ENCODE data around the gene PXMP2. TPM values are rescaled to one million over a fixed set of nuclear protein-coding genes. Genes with fewer than 3 reads are reported as not detected.

The PXMP2 gene
- total RNA-seq, 2 donors from 2014 or later: 7.1 to 8.1 TPM

DNA sequence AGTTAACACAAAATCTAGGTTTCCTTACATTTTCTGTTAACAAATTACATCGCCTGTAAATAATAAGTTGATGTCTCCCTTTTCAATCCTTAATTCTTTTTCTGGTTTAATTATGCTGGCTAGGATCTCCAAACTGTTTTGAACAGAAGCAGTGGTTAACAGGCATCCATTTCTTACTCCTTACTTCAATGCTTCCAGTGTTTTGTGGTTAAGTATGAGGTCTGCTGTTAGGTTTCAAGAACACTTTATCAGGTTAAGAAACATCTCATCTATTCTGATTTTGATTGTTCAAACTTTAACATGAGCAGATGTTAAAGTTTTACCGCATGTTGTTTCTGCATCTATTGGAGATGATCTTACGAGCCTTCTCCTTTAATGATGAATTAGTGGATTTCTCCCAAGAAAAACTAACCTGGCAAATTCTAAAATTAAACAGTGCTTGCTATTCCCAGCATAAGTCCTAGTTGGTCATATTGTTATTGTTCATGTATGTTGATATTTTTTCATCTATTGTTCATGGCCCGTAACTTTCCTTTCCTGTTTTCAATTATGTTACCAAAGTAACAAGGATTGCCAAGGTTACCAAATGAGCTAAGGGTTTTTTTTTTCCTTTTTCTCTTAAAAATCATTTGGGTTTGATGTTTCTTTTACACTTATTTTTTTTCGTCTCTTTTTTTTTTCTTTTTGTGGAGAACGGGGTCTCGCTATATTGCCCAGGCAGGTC lies 33.7 kb upstream of the PXMP2 start:
- Mint-ChIP-seq H3K4me1 (no peaks in the 10 kb centered on the region), H3K36me3 (ENCODE audit: low read depth) (peaks cover 99% of the 10 kb centered on the region), H3K9me3 (no peaks in the 10 kb centered on the region), H3K27ac (no peak overlapping the region), H3K27me3 (no peaks in the 10 kb centered on the region), H3K4me3 (no peak overlapping the region)
- ATAC-seq (replicated peaks): no peak

DNA sequence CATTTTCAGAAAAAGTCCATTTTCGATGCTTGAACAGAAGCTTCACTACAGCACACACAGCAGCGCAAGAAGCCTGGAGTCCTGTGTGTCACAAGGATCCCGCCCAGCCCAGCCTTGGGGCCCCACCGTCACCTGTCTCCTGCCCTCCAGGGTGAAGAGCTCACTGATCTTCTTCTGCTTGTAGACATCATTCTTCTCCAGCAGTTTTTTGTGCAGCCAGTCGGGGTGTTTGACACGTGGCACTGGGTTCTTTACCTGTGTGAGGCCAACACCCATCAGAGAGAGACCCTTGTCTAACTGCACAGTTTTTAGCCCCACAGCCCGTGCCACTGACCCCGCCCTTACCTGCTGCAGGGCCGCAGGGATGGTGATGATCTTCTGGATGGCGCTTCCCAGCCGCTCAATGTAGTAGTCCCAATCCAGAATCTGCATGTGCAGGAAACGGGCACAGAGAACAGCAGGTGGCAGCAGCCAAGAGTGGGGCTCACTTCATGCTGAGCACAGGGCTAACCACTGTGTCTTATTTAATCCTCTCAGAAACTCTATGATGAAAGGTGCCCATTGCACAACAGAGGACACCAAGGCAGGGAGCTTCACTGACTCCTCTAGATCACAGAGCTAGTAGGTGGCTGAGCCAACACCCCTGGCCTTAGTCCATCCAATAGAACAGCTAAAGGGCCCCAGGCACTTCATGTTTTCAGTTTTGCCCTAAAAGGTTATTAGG lies 30.2 kb upstream of the PXMP2 start:
- Mint-ChIP-seq H3K27ac (no peak overlapping the region), H3K4me1 (no peaks in the 10 kb centered on the region), H3K4me3 (no peak overlapping the region), H3K9me3 (no peaks in the 10 kb centered on the region), H3K27me3 (no peaks in the 10 kb centered on the region), H3K36me3 (ENCODE audit: low read depth) (peaks cover 100% of the 10 kb centered on the region)
- ATAC-seq (replicated peaks): no peak

DNA sequence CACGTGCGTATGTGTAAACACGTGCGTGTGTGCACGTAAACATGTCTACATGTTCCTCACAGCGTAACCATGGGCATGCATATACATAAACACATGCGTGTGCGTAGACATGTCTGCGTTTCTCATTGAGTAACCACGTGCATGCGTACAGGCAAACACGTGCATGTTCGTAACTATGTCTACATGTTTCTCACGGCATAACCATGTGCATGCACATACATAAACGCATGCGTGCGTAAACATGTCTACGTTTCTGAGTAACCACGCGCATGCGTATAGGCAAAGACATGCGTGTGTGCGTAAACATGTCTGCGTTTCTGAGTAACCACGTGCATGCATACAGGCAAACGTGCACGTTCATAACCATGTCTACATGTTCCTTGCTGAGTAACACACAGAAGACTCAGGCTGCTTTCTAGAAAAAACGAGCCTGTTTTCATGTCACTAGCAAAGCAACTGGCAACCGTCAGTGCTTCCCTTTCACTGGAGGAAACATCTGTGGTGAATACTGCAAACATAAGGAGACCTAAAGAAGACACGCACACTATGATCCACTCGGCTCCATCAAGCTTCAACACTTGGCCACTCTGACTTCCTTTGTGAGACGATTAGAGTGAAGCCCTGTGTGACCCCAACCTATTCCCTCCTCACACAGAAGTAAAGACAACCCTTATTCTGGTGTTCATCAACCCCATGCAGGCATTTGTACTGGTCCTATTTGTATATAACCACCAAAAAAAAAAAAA lies 29.1 kb upstream of the PXMP2 start:
- no peaks in the 10 kb centered on the region for H3K27me3 Mint-ChIP-seq
- no peak for ATAC-seq (replicated peaks)
- H3K36me3 Mint-ChIP-seq (ENCODE audit: low read depth): peaks cover 100% of the 10 kb centered on the region
- H3K9me3 Mint-ChIP-seq: no peaks in the 10 kb centered on the region
- H3K27ac Mint-ChIP-seq: no peak overlapping the region
- H3K4me3 Mint-ChIP-seq: no peak overlapping the region
- no peaks in the 10 kb centered on the region for H3K4me1 Mint-ChIP-seq

DNA sequence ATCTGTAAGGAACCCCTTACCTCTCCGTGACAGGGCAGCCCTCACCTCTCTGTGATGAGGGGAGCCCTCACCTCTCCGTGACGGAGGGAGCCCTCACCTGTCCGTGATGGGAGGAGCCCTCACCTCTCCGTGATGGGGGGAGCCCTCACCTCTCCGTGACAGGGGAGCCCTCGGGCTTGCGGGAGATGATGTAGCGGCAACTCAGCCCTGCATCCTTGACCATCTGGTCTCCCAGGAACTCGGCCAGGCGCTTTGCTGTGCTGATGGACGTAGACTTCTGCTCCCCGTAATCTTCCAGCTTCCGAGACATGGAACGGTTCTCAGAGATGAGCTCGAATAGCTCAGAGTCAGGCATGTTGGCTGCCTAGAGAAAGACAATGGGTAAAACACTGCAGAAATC lies 28.2 kb upstream of the PXMP2 start:
- no peak for ATAC-seq (replicated peaks)
- Mint-ChIP-seq H3K36me3 (ENCODE audit: low read depth) (peaks cover 100% of the 10 kb centered on the region), H3K27ac (no peak overlapping the region), H3K4me1 (no peaks in the 10 kb centered on the region), H3K9me3 (no peaks in the 10 kb centered on the region), H3K27me3 (no peaks in the 10 kb centered on the region), H3K4me3 (no peak overlapping the region)

DNA sequence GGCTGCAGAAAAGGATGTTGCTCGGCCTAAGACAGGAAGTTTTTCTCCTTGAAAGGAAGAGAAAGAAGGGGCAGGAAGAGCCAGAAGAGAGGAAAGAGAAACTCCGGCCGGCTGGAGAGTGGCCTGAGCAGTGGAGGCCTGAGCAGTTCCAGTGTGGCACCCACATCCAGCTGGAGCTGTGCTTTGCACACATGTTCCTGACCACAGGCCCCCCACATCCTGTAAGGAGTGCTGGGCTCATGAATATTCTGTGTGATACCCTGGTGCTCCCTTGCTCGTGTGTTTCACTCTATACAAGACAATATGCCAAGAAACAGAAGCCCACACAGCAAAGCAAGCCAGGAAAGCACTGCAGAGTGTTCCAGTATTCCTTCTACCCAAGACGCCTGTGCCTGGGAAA lies 27.3 kb upstream of the PXMP2 start:
- no peaks in the 10 kb centered on the region for H3K27me3 Mint-ChIP-seq

DNA sequence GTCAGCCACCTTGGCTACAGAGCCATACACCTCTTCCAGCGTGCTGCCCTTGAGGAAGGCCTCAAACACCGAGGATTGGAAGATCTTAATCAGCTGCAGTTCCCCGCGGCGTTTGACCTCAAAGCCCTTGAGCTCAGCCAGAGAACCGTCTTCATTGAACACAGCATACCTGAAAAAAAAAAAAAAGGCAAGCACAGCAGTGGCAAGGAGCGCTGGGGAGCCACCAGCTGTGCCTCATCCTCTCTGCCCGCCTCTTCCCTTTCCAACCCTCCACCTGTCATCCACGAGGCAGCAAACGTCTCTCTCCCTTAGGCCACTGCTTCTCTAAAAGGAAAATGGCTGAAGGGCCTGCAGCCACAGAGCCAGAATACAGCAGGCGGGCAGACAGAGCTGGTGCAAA lies 26.4 kb upstream of the PXMP2 start:
- Mint-ChIP-seq H3K9me3 (no peaks in the 10 kb centered on the region), H3K27ac (no peak overlapping the region), H3K4me3 (no peak overlapping the region), H3K27me3 (no peaks in the 10 kb centered on the region), H3K4me1 (no peaks in the 10 kb centered on the region), H3K36me3 (ENCODE audit: low read depth) (peaks cover 100% of the 10 kb centered on the region)
- ATAC-seq (replicated peaks): no peak

More for the DNA sequence above, 27.3 kb upstream of the PXMP2 start:
- H3K4me1 Mint-ChIP-seq: no peaks in the 10 kb centered on the region
- H3K27ac Mint-ChIP-seq: no peak overlapping the region
- H3K4me3 Mint-ChIP-seq: no peak overlapping the region
- no peak for ATAC-seq (replicated peaks)
- peaks cover 100% of the 10 kb centered on the region for H3K36me3 Mint-ChIP-seq (ENCODE audit: low read depth)
- no peaks in the 10 kb centered on the region for H3K9me3 Mint-ChIP-seq

DNA sequence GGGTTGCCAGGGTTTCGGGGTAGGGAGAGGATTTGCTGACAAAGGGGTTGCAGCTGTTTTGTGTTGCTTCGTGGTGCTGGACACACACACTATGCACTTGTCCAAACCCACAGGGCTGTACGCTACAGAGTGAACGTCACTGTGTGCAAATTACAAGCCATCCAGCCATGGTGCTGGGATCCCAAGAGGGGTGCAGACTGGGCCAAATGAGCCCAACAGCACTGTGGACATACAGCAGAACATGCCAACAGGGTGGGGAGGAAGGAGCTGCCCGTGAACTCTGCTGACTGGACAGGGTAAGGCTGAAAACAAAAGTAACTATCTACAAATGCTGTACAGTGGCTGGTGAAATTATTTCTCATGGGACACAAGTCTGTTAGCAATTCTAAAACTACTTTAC lies 25.4 kb upstream of the PXMP2 start:
- H3K9me3 Mint-ChIP-seq: no peaks in the 10 kb centered on the region
- H3K4me1 Mint-ChIP-seq: no peaks in the 10 kb centered on the region
- ATAC-seq (replicated peaks): no peak
- no peaks in the 10 kb centered on the region for H3K27me3 Mint-ChIP-seq
- H3K4me3 Mint-ChIP-seq: no peak overlapping the region
- no peak overlapping the region for H3K27ac Mint-ChIP-seq
- peaks cover 100% of the 10 kb centered on the region for H3K36me3 Mint-ChIP-seq (ENCODE audit: low read depth)

DNA sequence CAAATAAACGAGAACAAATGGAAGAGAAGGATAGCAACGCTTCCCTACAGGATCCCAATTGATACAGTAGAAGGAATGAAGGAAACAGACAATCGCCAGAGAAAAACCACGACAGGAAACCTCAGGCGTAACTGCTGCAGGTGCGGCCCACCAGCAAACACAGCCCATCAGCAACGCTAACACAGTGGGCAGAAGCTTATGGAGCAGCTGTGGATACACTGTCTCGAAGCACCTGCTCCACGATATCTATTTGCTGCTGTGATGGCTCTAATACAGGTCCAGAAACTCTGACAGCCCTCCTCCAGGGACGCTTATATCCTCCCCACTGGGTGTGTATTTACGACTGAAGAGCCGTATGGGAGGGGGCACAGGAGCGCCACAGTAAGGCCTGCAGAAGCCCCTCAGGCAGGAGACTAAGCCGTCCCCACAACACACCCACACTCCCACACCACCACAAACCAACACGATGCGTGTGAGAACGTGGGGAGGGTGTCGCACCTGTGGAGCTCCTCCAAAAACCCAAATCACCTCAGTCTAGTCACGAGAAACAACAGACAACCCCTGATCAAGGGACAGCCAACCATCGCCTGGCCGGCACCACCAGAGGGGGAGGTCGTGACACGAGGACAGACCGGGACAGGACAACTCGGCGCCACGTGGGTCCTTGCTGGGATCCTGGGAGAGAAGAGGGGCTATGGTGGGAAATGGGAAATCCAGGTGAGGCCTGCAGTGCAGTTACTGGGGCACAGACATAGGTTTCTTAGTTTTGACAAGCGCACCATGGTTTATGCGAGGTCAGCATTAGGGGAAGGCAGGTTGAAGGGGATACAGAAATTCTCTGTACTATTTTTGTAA lies 24.3 kb upstream of the PXMP2 start:
- Mint-ChIP-seq H3K27ac (no peak overlapping the region), H3K27me3 (no peaks in the 10 kb centered on the region), H3K4me1 (no peaks in the 10 kb centered on the region), H3K36me3 (ENCODE audit: low read depth) (peaks cover 100% of the 10 kb centered on the region), H3K9me3 (no peaks in the 10 kb centered on the region), H3K4me3 (no peak overlapping the region)
- no peak for ATAC-seq (replicated peaks)

DNA sequence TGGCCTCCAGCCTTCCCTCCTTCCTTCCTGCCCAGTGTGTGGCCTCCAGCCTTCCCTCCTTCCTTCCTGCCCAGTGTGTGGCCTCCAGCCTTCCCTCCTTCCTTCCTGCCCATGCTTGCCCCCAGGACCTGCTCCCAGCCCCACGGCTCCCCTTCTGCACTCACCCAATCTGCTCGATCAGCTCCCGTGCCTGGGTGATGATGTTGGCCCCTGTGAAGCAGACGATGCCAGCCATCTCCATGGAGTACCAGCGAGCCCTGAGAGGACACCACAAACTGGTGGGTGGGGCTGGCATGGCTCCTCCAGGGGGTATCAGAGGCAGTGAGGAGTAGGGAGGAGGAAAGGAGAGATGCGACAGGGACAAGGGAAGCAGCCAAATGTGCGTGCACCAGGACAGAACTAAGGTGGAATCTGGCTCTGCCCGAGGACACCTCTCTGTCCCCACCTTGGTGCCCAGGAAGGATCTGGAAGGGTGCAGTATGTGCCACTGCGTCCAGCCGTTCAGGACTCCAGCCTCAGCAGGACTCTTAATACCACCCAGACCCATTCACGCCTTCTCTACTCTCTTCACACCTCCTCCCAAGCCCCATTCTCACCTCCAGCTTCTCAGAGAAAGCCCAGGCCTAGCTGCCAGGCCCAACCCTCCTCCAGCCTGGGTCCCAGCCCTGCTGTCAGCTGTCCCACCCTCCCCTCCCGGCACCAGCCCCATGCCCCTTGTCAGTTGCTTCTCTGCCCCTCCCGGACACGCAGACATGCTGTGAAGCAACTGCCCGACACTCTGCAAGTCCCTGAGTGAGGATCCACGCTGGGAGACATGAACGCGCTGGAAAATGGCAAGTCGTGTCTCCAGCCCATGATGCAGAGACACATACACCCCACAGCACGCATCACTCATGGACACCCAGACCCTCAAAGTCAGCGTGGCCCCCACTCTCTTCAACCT lies 22.9 kb upstream of the PXMP2 start:
- H3K27ac Mint-ChIP-seq: no peak overlapping the region

DNA sequence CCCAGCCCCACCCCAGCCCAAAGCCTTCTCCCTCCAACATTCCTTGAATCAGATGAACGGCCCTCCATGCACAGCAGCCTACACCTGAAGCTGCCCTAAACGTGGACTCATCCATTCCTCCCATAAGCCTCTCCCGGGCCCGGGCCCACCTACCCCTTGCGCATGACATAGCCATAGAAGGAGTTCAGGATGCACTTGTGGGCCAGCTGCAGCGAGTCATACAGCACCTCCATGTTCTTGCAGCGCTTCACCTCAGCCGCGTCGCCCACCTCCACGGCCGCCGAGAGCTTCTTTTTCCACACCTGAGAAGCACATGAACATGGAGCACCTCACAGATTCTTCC lies 22.3 kb upstream of the PXMP2 start:
- Mint-ChIP-seq H3K4me1 (no peaks in the 10 kb centered on the region), H3K9me3 (no peaks in the 10 kb centered on the region), H3K27me3 (no peaks in the 10 kb centered on the region), H3K27ac (no peak overlapping the region), H3K4me3 (no peak overlapping the region), H3K36me3 (ENCODE audit: low read depth) (peaks cover 100% of the 10 kb centered on the region)
- ATAC-seq (replicated peaks): no peak

More for the DNA sequence above, 22.9 kb upstream of the PXMP2 start:
- H3K9me3 Mint-ChIP-seq: no peaks in the 10 kb centered on the region
- H3K4me1 Mint-ChIP-seq: no peaks in the 10 kb centered on the region
- no peak overlapping the region for H3K4me3 Mint-ChIP-seq
- peaks cover 100% of the 10 kb centered on the region for H3K36me3 Mint-ChIP-seq (ENCODE audit: low read depth)
- no peak for ATAC-seq (replicated peaks)
- no peaks in the 10 kb centered on the region for H3K27me3 Mint-ChIP-seq

DNA sequence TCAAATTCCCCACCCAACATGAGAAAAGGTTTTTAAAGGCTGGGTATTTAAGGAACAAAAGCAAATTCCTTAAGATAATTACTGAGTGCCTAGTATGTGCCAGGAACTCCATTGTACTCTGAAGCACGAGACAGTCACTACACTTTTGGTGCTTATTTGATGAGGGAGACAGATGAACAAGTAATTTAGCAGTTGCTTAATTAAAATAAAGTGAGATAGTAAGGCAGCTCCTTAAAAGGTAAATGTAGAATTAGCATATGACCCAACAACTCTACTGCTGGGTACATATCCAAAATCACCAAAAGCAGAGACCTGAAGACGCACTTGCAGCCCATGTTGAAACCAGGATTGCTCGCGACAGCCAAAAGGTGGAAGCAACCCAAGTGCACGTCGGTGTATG lies 21.6 kb upstream of the PXMP2 start:
- no peak overlapping the region for H3K27ac Mint-ChIP-seq
- peaks cover 97% of the 10 kb centered on the region for H3K36me3 Mint-ChIP-seq (ENCODE audit: low read depth)
- no peaks in the 10 kb centered on the region for H3K9me3 Mint-ChIP-seq
- no peaks in the 10 kb centered on the region for H3K27me3 Mint-ChIP-seq
- no peaks in the 10 kb centered on the region for H3K4me1 Mint-ChIP-seq
- no peak overlapping the region for H3K4me3 Mint-ChIP-seq
- no peak for ATAC-seq (replicated peaks)

DNA sequence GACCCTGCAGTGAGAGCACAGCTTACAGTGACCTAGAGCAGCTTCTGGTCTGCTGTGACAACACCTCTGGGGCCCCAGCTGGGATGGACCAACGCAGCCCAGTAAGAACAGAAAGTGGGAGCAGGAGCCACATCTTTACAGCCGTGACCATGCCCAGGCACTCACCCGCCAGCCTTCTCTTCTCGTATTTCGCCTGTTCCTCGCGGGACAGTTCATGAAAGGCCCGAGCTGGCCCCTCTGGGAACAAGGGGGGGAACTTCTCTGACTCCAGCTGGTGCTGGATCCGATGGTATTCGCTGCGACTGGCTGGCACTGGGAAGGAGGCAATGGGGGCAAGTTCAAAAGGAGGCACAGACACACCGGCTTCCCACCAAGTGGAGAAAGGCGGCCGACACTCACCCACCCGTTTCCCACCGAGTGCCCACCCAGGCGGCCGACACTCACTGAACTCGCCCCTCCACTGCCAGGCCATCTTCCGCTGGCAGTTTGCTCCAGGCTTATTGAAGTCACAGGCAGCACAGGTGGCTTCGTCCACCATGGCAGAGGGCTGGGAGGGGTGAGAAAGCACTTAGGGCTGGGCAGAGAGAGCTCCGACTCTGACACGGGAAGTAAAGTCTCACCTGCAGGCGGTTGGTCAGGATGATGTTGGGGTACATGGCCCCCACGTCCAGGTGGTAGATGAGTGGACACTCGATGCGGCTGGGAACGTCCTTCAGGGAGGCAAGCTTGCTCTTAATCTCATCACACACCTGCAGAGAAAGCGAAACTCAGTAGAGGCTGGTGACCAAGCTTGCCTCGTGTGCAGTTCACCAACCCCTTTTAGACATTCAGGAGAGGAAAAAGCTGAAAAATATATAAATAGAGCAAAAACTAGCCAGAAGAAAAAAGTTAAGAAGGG lies 18.9 kb upstream of the PXMP2 start:
- H3K9me3 Mint-ChIP-seq: no peaks in the 10 kb centered on the region
- no peaks in the 10 kb centered on the region for H3K27me3 Mint-ChIP-seq
- no peak for ATAC-seq (replicated peaks)
- H3K27ac Mint-ChIP-seq: no peak overlapping the region
- H3K36me3 Mint-ChIP-seq (ENCODE audit: low read depth): peaks cover 97% of the 10 kb centered on the region
- peaks cover 3% of the 10 kb centered on the region for H3K4me1 Mint-ChIP-seq
- no peak overlapping the region for H3K4me3 Mint-ChIP-seq

All from activated T-helper 17 cell treated with anti-CD3 and anti-CD28 coated beads, Interleukin-2, amount 50 U/mL, for 72 hours (primary cell).